GM18907 (cell line): ENCODE data around the gene SLC35F3.
"Not testable (repeated sequence)": the region's sequence is repeated elsewhere in the genome, so short reads cannot be mapped to it uniquely, and the experiment has no call there.

Experiments used
- ATAC-seq: cut with Tn5 transposase; IDR thresholded peaks from one replicate; pipeline ENCODE4 v1.9.1; 2021; ENCODE audit warnings: mild to moderate bottlenecking, moderate library complexity; ENCODE audit not compliant: unreplicated experiment

SLC35F3 gene

DNA sequence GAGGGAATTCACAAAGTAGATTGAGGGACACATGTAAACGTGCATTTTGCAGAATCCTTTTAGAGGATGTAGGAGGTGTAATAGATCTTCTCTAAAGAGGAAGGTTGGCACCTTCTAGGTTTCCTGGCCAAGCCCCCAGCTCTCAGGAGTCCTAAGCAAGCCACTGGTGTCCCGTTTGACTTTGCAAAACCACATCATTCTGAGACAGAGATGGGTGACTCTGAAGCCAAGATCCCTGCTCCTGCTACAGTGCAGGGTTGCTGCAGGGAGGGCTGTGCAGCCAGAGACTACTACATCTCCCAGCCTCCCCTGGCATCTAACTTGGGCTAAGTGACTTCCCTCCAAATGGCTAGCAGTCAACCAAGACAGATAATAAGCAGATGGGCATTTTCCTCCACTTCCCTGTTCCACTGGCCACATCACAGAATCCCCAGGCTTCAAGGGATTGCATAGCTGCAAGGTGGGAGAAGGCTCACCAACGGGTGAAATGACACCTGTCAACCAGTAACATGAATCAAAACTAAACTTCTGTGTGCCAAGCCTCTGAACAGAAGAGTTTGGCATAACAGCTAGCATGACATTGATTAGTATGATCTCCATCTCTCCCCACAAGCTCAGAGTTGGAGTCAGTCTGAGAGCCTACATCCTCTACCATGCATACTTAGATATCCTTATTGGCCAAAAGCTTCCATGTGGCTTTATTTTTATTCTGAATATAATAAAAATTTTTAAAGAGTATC is 339.2 kb downstream of the SLC35F3 start:
- ATAC-seq, result no peak

GRCh38 chr1:234244482-234244881 is 340.0 kb downstream of the SLC35F3 start:
- ATAC-seq, result peak; percentile 38

- peak; percentile 91 for ATAC-seq
Observed at GRCh38 chr1:234246638-234247116, 342.2 kb downstream of the SLC35F3 start.

DNA sequence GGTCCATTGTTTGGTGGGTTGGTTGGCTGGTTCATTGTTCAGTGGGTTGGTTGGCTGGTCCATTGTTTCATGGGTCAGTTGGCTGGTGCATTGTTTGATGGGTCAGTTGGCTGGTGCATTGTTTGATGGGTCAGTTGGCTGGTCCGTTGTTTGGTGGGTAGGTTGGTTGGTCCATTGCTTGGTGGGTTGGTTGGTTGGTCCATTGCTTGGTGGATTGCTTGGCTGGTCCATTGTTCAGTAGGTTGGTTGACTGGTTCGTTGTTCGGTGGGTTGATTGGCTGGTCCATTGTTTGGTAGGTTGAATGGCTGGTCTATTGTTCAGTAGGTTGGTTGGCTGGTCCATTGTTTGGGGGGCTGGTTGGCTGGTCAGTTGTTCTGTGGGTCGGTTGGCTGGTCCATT is 343.3 kb downstream of the SLC35F3 start:
- ATAC-seq, result not testable (repeated sequence)

GRCh38 chr1:234250747-234251146 is 346.3 kb downstream of the SLC35F3 start:
- no peak for ATAC-seq

DNA sequence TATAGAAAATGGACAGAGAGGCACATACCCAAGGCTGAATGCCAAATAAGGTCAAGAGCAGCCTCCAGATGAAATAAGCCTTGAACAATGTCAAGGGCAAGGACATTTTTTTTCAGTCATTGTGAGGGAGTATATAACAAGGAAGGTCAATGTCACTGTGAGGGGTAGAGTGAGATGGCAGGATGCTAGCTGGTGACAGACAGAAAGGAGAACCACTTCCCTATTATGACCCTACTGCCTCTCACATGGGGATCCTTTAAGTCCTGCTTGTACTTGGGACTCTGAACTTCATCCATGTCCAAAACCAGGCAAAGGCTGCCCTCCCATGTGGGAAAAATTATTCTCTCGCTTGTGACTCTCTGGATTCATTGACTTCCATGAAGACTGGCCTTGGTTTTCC is 349.3 kb downstream of the SLC35F3 start:
- no peak for ATAC-seq

DNA sequence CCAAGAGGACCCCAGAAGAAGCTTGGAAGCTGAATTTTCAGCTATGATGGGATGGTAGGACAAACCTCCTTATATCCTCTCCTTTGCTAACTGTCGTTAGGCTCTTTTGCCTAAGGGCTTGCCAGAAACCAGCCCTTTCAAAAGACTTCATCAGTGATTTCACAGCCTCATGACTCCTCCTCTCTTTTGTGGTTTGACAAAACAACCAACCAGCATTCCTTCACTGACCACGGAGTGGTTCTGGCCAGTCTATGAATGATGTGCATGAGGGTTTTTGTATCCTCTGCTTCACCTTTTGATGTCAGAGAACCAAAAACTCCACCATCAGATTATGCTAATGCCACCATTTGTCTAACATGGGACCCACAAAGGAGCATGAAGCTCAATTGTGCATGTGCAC is 351.9 kb downstream of the SLC35F3 start:
- ATAC-seq, result no peak

DNA sequence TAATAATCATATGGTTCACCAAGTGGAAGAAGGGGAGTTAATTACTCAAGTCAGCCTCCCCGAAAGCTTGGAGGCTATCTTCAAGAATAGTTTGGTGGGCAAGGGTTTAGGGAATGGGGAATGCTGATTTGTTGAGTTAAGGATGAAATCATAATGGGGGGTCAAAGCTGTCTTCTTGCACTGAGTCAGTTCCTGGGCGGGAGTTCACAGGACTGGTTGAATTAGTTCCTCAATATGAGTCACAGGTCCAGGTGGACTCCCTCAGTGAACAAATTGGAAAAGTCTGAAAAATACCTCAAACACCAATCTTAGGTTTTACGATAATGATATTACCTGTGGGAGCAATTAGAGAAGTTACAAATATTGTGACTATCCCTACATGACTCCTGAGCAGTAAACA is 353.6 kb downstream of the SLC35F3 start:
- no peak for ATAC-seq

- ATAC-seq, result no peak
Observed at GRCh38 chr1:234260578-234260977, 356.1 kb downstream of the SLC35F3 start.

DNA sequence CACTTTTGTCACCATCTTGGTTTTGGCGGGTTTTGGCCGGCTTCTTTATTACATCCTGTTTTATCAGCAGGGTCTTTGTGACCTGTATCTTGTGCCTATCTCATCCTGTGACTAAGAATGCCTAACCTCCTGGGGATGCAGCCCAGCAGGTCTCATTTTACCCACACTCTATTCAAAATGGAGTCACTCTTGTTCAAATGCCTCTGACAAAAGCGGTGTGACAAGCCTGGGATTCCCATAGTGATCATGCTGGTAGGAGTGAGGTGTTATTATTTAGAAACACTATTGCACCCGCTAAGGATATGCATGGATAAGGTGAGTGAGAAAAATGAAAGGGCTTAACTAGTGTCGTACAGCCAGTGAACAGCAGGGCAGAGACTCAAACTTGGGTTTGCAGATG is 357.1 kb downstream of the SLC35F3 start:
- ATAC-seq, result no peak

DNA sequence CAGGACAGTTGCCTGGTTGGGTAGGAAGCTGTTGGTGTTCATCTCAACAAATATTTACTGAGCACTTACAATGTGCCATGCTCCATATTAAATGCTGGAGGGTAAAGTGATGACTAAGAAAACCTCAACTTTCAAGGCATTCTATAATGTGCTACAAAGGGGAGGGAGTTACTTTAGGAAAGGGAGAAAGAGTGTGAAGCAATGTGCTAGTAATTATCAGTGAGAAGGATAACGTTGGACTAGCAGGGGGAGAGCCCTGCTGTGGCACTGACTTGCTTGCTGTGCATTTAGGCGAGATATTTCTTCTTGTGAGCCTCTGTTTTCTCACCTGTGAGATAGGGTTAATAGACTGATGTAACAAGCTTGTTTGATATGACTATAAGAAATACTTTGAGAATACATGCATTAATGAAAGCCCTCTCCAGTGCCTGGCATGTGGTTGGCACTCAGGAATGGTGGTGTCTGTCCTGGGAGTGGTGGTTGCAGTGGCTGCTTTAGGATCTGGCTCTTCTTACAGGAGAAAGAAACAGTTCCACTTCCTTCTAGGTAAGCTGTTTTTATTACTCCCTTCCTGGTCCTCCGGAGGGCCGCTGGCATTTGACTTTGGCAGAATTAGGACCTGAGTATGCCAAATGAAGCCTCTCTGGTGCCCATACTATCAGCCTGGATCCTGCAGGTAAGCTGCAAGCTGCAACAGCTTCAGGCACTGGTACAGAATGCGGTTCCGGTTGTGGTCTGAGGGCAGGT is 357.7 kb downstream of the SLC35F3 start:
- ATAC-seq, result no peak

- ATAC-seq, result no peak
Observed at GRCh38 chr1:234262754-234263105, 358.3 kb downstream of the SLC35F3 start.

DNA sequence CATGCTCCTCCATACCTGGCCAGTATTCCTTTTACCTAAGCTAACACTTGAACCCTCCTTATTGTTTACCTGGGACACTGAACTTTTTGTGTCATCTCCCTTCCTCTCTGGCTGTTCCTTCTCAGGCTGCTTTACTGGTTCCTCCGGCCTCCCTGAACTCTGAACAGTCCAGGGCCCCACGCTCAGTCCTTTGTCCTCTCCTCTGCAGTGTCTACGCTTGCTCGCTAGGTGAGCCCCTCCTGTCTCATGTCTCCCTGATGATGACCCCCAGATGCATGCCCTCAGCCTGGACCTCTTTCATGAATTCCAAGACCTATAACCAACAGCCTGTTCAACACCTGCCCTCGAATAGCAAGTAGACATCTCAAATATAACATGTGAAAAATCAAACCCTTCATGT is 360.4 kb downstream of the SLC35F3 start:
- no peak for ATAC-seq

GRCh38 chr1:234265321-234265720 is 360.8 kb downstream of the SLC35F3 start:
- ATAC-seq, result no peak

- no peak for ATAC-seq
Observed at GRCh38 chr1:234265861-234266260, 361.4 kb downstream of the SLC35F3 start.

DNA sequence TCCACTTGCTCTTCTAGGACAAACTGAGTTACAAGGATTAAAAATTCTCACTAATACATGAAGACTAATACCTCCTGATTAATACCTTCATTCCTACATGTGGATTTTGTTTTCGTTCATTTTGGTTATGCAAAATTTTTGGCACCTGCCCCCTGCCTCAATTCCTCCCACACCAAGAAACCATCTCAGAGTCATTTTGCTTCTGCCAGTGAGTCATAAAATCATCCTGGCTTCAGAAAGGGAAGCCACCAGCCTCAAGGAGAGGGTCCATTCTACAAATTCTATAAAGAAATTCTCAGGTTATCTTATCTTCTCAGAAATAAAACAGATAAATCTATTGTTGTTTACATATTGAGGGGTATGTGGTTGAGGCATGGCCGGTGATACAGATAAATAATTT is 365.6 kb downstream of the SLC35F3 start:
- ATAC-seq, result no peak

DNA sequence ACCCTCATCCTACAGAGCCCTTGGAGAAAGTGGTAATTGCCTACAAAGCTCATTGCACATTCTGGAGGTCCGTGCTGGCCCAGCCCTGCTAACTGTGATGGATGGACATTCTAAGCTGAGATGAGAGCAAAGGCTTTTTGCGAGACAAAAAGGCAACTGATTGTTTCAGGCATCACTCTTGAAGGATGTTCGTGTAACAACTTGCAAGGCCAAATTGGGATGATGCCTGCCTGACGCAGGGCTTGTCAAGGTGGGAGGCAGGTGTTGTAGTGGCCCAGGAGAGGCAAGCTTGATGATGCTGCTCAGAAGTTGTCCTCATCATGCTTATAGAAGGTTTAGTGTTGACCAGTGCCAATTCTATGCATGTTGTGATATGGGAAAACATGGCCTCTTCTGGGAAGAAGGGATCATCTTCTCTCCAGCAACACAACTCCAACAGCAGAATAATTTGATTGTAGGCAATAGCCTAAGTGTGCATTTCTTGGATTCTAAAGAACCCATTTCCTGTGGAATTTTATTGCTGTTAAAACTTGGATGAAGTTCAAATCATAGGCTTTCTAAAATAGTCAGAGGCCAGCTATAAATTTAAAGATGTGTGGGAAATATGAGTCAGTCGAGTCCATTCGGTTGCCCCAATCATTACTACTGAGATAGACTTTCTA is 366.2 kb downstream of the SLC35F3 start:
- no peak for ATAC-seq

- peak; percentile 95 for ATAC-seq
Observed at GRCh38 chr1:234271243-234271606, 366.7 kb downstream of the SLC35F3 start.

DNA sequence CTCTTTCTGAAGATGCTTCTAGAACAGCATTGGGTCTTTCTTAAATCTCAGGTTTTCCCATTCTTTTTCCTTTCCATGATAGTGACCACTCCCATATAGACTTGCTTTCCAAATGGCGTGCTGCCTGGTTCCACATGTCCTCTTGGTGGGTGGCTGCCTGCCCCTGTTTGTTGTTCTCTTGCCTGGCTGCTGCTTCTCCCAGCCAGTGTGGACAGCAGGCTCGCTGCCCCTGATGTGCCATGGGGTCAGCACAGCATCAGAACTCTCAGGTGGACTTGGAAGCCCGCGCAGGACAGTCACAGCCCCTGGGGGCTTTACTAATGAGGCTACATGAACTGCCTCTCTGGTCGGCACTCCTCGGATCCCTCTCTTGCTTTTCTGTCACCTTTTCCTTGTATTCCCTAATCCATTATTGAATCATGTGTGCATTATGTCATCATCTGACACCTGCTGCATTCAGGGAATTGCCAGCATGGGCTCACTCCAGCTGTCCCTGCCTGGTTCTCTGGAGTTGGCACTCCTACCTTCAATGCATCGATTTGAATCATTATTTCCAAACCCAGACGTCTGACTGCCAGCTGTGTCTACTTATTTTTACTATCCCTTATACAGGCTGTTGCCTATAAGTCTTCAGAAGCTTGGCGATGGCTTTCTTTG is 368.3 kb downstream of the SLC35F3 start:
- ATAC-seq, result no peak

DNA sequence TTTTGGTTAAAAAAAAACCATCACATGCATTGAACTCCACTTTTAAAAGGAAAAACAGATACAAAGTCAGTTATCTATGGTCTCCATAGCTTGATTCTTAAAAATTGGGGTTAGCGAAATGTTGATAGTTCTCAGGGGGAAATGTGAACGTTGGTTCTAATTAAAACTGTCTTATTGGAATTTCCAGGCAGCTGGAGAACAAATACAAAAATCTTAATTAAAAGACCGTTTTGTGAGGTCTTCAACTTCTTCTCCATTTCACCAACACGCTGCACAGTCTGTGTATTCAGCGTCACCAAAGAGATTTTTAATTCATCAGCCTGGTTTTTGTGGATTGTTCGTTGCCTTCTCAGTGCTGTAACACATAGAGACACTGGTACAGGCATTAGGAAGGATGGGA is 369.5 kb downstream of the SLC35F3 start:
- no peak for ATAC-seq

DNA sequence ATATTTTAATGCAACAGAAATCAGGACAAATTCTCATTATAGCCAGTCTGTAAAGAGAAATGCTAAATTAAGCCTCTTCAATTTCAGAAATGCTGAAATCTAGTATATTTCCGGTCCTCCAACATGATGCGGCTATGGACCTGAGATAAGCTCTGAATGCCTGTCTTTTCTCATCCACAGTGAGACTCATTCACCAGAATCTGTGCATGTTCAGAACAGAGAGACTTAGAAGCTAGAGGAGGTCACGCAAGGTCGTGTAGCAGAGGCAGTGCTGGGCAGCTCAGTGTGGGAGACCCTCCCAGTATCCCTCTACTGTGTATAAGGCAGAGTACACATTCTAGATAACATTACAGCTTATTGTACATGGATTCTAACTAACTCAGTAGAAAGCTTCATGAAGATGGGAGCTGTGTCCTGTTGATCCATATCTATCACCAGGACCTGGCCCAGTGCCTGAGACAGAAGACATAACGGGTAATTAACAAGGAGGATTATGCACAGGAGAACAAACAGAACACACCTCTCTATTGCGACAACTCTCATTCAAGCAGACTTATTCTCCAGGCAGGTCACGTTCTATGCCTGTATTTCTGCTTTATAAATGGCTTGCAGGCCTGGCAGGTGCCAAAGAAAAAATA is 371.8 kb downstream of the SLC35F3 start:
- ATAC-seq, result no peak
